Jurkat, Clone E6-1 (cell line): ENCODE measurements around the gene FBXO15.

Experiments used
- DNase-seq: peaks from one replicate; pipeline ENCODE4 v3.0.0-alpha.2; 2011; ENCODE audit warnings: low read depth, low spot score
- H3K4me3 ChIP-seq: 2 replicates; pipeline ENCODE4 v1.5.1; 2011; ENCODE audit warnings: mild to moderate bottlenecking, low read length, control low read depth, moderate library complexity

FBXO15 gene

DNA sequence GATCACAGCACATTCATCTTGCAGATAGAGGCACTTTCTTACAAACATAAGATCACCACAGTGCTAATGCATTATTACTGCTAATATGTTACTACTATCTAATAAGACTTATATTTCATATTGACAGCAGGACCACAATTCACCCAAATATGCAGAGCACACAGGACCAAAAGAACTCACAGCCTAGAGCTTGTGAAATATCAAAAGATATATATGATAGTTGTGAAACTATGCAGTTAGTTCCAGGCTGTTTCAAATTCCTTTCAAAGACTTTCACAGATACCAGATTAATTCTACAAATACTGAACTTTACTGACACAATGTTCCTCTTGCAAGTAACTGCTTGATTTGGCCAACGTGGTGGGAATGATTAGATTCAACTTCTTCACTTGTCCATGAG is 23.0 kb downstream of the FBXO15 start:
- no peak overlapping the region for H3K4me3 ChIP-seq
- no peak for DNase-seq

DNA sequence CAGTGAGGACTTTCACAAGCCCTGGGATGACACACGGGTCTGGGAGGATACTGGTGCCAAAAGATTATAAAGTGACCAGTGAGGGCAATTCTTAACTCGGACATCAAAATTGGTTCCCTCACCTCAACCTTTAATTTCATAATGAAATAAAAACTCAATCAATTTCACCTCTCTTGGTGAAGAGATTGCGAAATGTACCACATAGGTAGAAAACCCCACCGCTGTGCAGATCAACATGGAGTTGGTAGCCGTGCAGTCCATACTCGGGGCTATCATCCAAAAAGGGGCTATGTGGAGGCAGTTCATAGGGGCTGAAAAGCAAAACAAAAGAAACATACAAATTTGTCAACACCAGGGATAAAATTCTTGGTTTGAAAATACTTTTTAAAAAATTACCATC is 24.4 kb downstream of the FBXO15 start:
- DNase-seq: no peak

DNA sequence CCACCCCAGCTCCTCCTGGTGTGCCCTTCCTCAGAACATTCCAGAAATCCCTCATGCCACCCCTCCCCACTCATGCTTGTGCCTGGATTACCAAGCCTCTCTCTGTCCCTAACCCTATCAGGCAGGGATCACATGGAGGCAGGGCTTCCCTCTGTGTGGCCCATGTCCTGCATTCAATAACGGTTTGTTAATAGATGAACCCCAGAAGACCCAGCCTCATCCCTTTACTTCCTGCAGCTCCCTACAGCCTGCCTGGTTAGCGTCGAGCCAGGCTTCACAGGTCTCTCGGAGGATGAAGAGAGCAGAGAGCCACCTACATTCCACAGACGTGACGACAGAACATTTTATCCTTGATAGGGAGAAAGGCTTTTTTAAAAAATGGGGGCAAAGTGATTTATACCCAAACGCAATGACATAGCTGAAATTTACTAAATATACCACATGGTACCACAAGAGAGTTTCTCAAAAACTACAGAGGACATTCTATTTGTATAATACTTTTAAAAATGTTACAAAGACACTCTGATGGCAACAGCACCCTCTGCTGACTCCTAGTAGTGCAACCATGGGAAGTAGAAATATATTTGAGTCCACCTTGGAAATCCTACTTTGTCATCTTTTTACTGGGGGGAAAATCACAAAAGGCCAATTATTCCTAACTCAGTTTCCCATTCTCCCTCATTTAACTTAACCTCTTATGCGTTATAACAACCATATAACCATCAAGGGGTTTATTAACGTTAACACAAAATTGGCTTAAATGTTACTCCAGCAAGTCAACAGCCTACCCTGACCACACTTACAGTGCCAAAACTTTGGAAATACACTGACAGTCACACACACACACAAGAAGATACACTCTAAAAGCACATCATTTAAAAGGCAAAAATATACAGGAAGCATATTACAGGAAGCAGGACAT is 30.7 kb downstream of the FBXO15 start:
- peak; percentile 35 for DNase-seq
- H3K4me3 ChIP-seq: no peak overlapping the region

More for the DNA sequence above, 24.4 kb downstream of the FBXO15 start:
- no peak overlapping the region for H3K4me3 ChIP-seq

DNA sequence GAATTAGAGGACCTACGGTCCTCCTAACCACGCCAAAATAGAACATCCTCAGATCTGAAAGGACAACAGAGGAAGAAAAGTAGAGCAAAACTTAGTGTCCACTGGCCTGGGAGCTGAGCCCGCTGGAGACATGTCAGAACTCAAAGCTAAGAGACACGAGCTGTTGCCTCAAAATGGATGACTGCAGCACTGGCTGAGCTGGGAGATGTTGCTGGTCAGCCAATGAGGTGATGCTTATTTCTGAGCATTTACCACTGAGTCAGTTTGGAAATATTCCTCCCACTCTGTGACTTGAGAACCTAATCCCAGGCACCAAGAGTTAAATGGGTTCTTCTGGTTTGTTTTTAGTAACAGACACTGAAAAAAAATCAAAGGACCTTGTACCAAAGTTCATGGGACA is 32.6 kb downstream of the FBXO15 start:
- no peak for DNase-seq
- H3K4me3 ChIP-seq: no peak overlapping the region

DNA sequence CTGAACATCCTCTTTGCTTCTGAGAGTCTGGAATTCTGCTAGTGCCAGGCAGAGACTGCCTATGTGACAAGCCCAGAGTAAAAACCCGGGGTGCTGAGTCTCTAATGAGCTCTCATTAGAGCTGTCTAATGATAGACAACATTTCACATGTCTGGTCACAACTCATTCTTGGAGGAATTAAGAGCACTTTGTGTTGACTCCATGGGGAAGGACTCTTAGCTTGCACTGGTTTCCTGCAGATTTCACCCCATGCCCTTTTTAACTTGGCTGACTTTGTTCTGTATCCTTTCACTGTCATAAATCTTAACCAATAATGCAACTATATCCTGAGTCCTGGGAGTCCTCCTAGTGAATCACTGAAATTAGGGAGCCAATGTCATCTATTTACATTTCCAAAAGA is 33.5 kb downstream of the FBXO15 start:
- H3K4me3 ChIP-seq: no peak overlapping the region
- DNase-seq: no peak

DNA sequence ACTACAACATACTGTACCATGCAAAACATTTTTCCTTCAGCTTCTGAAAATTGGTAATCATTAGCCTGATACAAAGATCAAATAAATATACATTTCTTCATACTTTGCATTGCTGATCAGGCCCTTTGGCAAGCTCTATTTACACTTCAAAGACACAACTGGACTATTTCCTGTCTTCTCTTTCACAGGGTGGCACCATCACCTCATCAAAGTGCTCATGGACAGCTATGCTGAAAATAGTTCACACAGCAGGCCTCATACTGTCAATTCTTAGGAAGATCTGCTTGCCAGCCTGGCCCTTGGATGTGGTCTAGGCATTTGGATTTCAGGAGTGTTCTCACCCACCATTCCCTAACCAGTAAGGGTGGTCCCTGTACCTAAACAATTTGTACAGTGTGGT is 33.9 kb downstream of the FBXO15 start:
- H3K4me3 ChIP-seq: no peak overlapping the region
- DNase-seq: no peak

DNA sequence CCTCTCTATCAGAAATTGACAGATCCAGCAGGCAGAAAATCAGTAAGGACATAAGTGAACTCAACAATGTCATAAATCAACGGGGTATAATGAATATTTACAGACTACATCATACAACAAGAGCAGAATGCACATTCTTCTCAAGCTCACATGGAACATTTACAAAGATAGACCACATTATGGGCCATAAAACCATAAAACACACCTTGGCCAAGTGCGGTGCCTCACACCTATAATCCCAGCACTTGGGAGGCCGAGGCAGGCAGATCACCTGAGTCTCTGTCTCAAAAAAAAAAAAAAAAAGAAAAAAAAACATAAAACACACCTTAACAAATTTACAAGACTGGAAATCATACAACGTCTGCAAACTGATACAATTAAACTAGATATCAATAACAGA is 36.7 kb downstream of the FBXO15 start:
- no peak for DNase-seq
- H3K4me3 ChIP-seq: no peak overlapping the region

DNA sequence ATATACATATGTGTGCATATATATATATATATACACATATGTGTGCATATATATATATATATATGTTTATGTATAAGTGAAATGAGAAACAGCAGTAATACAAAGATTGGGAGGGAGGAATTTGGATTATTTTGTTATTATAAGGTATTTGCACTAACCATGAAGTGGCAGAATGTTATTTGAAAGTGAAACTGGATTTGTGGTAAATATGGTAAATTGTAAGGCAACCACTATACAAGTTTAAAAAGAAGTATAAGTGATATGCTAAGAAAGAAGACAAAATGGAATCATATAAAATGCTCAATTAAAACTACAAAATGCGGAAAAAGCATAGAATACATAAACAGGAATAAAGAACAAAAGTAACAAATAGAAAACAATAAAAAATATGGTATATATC is 37.5 kb downstream of the FBXO15 start:
- no peak overlapping the region for H3K4me3 ChIP-seq
- DNase-seq: no peak

DNA sequence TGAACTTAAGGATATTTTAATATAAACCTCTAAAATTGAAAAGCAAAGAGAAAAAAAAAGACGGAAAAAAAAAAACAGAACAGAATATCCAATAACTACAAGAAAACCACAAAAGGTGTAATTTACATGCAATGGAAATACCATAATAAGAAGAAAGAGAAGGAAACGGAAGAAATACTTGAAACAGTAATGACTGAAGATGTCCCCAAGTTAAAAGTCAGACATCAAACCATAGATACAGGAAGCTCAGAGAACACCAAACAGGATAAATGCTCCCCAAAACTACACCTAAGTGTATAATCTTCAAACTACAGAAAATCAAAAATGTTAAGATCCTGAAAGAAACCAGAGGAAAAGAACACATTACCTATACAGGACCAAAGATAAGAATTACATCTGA is 39.2 kb downstream of the FBXO15 start:
- H3K4me3 ChIP-seq: no peak overlapping the region
- DNase-seq: no peak

DNA sequence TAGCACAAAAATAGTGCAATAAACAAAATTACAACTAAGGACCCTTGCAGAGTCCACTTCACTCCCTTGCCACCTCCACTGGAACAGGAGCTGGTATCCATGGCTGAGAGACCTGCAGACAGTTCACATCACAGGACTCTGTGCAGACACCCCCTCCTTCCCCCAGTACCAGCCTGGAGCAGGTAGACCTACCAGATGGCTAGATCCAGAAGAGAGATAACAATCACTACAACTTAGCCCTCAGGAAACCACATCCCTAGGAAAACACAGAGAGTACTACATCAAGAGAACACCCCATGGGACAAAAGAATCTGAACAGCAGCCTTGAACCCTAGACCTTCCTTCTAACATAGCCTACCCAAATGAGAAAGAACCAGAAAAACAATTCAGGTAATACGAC is 49.8 kb downstream of the FBXO15 start:
- DNase-seq: peak; percentile 64
- no peak overlapping the region for H3K4me3 ChIP-seq

DNA sequence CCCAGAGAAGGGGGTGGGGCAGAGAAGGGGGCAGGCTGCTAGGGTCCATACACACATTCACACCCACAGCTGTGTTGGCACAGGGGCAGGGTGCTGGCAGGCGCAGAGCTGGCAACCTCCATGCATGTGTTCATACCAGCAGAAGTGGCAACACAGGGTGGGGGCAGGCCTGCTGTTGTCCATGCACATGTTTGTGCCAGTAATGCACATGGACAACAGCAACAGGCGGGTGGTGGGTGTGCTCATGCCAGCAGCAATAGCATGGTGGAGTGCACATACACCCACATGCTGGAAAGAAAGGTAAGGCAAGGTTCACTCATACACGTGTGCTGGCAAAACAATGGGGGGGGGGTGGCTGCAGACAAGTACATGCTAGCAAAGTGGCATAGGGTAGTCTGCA is 54.7 kb downstream of the FBXO15 start:
- no peak overlapping the region for H3K4me3 ChIP-seq
- no peak for DNase-seq

DNA sequence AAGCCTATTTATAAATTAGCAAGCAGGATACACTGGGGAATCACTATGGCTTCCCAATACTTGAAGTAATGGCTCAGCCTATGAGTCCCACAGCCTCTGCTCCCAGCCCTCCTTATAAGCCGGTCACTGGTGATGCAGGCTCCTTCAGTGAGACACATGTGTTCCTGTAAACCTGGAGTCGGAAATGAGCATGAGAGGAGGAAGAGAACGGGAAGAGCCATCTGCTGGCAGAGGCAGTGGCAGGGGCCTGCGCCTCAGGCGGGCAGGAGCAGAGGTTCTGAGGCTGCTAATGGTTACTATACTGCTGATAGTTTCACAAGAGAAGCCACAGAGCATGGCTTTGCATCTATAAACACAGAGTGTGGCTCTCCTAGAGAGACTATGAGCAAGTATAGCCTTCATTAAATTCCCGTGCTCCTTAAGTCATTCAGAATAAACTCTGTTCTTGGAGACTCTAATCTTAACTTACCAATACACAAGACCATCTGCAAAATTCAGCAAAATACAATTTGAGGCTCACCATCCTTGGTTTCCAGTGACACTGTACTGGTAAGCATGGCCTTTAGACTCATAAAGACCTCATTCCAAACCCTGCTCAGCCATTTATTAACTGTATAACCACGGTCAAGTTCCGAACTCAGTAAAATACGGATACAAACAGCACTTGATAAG is 63.3 kb downstream of the FBXO15 start:
- DNase-seq: no peak

DNA sequence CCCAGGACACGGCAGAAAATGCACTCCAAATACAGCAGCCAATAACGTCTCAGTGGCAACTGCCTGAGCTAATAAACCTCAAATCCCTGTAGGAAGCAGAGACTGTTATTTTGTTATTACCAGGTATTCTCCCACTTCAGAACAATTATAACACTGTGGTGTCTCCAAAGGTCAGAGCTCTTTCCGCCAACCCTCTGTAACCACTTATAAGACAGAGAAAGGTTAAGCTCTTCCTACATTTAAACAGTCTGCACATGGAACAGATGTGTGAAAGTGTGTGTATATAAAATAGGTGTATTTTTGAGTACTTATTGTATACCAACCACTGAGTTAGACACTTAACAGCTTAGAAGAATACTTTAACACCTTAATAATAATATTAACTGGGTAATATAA is 64.1 kb downstream of the FBXO15 start:
- no peak overlapping the region for H3K4me3 ChIP-seq
- DNase-seq: no peak

More for the DNA sequence above, 63.3 kb downstream of the FBXO15 start:
- H3K4me3 ChIP-seq: no peak overlapping the region

DNA sequence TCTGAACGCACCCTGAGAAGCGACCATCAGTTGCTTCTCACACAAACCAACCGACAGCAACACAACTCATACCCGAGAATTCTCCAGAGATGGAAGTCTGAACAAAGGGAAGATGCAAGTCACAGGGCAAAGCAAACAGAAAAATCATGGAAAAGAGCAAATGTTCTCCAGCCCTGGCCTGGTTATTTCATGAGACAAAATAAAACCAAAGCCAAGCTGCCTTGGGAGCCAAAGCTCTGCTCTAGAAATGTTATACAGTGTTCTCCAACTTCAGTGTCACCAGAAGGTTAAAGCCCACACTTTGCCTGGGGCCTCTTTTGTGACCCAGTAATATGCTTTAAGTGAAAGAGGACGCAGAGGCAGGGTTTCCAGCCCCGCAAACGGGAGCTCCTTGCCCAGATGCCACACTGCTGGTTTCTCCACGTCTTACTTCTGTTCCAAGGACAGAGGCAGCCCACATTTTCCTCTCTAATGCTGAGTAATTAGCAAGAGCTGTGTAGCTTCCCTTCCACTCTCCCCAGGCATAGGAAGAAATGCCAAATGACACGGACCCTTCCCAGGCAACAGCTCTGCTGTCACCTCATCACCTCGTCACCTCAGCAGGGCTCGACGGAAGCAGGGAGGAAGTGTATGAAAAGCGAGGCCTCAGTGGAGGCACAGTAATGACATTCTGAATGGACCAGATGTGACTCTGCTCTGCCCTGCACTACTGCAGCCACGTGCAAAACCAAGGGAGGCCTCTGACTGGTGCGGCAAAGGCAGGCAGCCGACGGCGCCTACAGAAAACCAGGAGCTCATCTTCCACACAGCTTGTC is 64.7 kb downstream of the FBXO15 start:
- DNase-seq: no peak
- peak overlapping the region; percentile 22 for H3K4me3 ChIP-seq

DNA sequence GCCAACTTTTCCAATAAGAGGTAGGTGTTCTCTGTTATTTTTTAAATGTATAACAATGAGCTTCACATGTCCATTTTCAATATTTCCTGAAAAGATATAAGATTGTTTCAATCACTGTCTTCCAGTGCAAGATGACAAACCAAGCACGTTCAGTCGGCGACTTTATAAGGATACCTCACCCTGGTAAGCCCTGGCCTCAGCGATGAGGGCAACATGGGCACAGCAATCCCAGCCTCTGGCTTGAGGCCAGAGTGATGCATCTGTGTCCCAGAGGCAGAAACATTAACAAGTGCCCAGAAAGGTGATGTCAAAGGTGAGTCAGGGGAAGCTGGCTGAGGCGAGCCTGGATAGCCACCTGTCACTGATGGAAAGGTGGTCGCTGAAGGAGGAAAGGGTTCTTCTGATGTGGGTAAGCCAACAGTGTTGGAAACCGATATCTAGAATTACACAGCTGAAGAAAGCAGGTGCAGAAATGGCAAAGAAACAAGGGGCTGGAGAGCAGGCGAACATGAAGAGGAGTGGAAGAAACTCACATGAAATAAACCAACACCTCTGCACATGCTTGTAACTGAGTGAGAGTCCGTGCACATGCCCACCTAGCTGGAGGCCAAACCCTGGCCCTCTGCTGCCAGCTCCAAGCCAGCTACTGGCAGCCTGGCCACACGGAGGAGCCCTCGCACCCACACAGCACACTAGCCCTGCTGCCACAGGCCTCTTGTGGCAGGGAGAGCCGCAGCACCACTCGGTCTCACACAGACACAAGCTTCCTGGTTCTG is 65.5 kb downstream of the FBXO15 start:
- H3K4me3 ChIP-seq: peak overlapping the region; percentile 22
- DNase-seq: peak; percentile 86

DNA sequence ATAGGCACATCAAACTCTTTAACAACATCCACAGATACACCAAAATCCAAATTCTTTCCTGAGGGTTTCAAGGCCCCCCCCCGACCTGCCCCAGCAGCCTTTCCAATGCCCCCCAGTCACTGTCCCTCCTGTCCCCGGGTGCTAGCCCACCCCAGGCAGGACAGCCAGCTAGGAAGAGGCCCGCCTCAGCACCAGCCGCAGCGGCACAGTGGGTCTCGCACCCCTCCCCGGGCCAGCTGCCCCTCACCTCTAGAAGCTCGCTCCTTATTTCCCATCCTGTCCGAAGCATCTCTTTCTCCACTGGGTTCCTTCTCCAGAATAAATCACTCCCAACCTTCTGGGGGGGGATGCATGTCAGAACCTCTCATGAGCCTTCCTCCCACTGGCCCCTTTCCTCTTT is 69.4 kb downstream of the FBXO15 start:
- DNase-seq: no peak

DNA sequence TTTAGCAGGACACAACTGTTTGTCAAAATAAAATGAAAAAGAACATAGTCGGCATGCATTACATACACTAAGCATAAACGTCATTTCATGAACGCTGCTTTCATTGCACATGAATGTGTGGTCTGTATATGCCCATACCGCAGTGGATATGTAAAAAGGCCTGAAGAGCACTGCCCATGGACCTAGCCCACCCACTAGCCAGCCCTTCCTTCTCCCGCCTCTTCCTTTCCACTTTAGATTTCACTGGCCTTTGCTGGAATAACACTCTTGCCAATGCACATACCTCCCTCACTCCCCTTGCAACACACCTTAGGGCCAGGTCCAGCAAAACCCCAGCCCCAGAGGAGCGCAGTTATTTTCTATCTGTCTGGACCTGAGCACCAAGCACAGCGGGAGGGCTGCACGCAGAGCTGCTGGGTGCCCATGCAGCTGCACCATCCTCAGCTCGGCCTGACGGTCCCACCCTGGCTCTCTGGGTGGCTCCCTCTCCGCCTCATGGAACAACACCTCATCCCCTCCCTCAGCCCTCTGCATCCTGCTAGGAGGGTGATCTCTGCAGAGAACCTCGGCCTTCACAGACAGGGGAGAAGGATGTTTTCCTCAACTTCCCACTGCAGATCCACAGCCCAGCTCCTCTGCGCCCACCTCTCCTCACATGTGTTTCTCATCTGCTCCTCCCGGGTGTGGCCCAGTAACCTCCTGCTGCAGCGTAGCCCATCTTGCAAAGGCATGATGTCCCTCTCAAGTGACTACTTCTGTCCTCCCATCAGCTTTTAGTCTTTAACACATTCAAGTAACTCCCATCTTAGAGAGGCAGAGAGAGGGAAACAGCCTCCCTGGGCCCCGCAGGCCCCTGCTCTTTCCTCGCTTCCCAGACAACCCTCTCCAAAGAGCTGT is 72.7 kb downstream of the FBXO15 start:
- no peak for DNase-seq
- H3K4me3 ChIP-seq: no peak overlapping the region

More for the DNA sequence above, 69.4 kb downstream of the FBXO15 start:
- H3K4me3 ChIP-seq: no peak overlapping the region
